NCI-H2171 treated with DMSO at 0.1 percent for 48 hours (cell line): Measurements from ENCODE around the gene MGAT3.
A peak's percentile ranks its signal among the peaks of the same experiment; 100 is the strongest.
"Not testable (repeated sequence)": the region's sequence is repeated elsewhere in the genome, so short reads cannot be mapped to it uniquely, and the experiment has no call there.

Experiments
- DNase-seq: peaks from one replicate; lab custom pipeline; 2025; lab: John Stamatoyannopoulos, UW

The MGAT3 gene

GRCh38 chr22:39490966-39491680, 34.3 kb downstream of the MGAT3 start:
- no peak for DNase-seq

GRCh38 chr22:39491696-39492095, 34.9 kb downstream of the MGAT3 start:
- DNase-seq, result no peak

- DNase-seq, result no peak
These were observed 35.4 kb downstream of the MGAT3 start for GRCh38 chr22:39492186-39492585.

GRCh38 chr22:39493759-39494158, 36.9 kb downstream of the MGAT3 start:
- DNase-seq, result no peak

- no peak for DNase-seq
These were observed 37.8 kb downstream of the MGAT3 start for GRCh38 chr22:39494471-39495120.

GRCh38 chr22:39496131-39496838, 39.5 kb downstream of the MGAT3 start:
- peak; percentile 56 for DNase-seq

GRCh38 chr22:39497429-39497828, 40.6 kb downstream of the MGAT3 start:
- DNase-seq, result no peak

GRCh38 chr22:39498368-39498767, 41.6 kb downstream of the MGAT3 start:
- peak; percentile 77 for DNase-seq

GRCh38 chr22:39498802-39499201, 42.0 kb downstream of the MGAT3 start:
- DNase-seq, result no peak

- no peak for DNase-seq
These were observed 43.3 kb downstream of the MGAT3 start for GRCh38 chr22:39500101-39500500.

GRCh38 chr22:39501644-39502108, 44.9 kb downstream of the MGAT3 start:
- no peak for DNase-seq

GRCh38 chr22:39502109-39502788, 45.4 kb downstream of the MGAT3 start, which contains the start of gene MIEF1:
Gene MIEF1 (plus strand): TSS chr22:39502290. CDS start chr22:39511295, 9,005 bp downstream.
- DNase-seq, result peak; percentile 92

- DNase-seq, result no peak
These were observed 46.1 kb downstream of the MGAT3 start for GRCh38 chr22:39502789-39503409.

GRCh38 chr22:39503630-39504029, 46.8 kb downstream of the MGAT3 start:
- DNase-seq, result no peak

GRCh38 chr22:39504071-39504470, 47.3 kb downstream of the MGAT3 start:
- no peak for DNase-seq

GRCh38 chr22:39507021-39507420, 50.2 kb downstream of the MGAT3 start:
- not testable (repeated sequence) for DNase-seq

GRCh38 chr22:39508393-39508792, 51.6 kb downstream of the MGAT3 start:
- no peak for DNase-seq

GRCh38 chr22:39510529-39511149, 53.8 kb downstream of the MGAT3 start:
- DNase-seq, result no peak

- no peak for DNase-seq
These were observed 54.4 kb downstream of the MGAT3 start for GRCh38 chr22:39511226-39511625.

- DNase-seq, result no peak
These were observed 55.2 kb downstream of the MGAT3 start for GRCh38 chr22:39512026-39512425.

- DNase-seq, result no peak
These were observed 57.0 kb downstream of the MGAT3 start for GRCh38 chr22:39513791-39514190.
